SHP77 treated with DMSO at 0.1 percent for 48 hours (cell line): ENCODE measurements around the gene USP10.
A peak's percentile ranks its signal among the peaks of the same experiment; 100 is the strongest.

Source experiments
- DNase-seq: peaks from one replicate; lab custom pipeline; 2025; lab: John Stamatoyannopoulos, UW

The USP10 gene

GRCh38 chr16:84751241-84751640 is 51.4 kb downstream of the USP10 start:
- no peak for DNase-seq

GRCh38 chr16:84751947-84752346 is 52.1 kb downstream of the USP10 start:
- no peak for DNase-seq

GRCh38 chr16:84752600-84752999 is 52.8 kb downstream of the USP10 start:
- no peak for DNase-seq

GRCh38 chr16:84753412-84754326 is 53.9 kb downstream of the USP10 start:
- no peak for DNase-seq

- peak; percentile 50 for DNase-seq
Measured at GRCh38 chr16:84754353-84754856, 54.6 kb downstream of the USP10 start.

- no peak for DNase-seq
Measured at GRCh38 chr16:84754956-84755672, 55.3 kb downstream of the USP10 start.

- DNase-seq: no peak
Measured at GRCh38 chr16:84756830-84757229, 57.0 kb downstream of the USP10 start.

- no peak for DNase-seq
Measured at GRCh38 chr16:84758627-84759026, 58.8 kb downstream of the USP10 start.

- no peak for DNase-seq
Measured at GRCh38 chr16:84759061-84759460, 59.3 kb downstream of the USP10 start.

GRCh38 chr16:84759906-84760305 is 60.1 kb downstream of the USP10 start:
- no peak for DNase-seq

- no peak for DNase-seq
Measured at GRCh38 chr16:84761448-84762368, 61.9 kb downstream of the USP10 start.

GRCh38 chr16:84763164-84763563 is 63.4 kb downstream of the USP10 start:
- no peak for DNase-seq

GRCh38 chr16:84763629-84764028 is 63.8 kb downstream of the USP10 start:
- DNase-seq: no peak

- DNase-seq: no peak
Measured at GRCh38 chr16:84764970-84765369, 65.2 kb downstream of the USP10 start.

- DNase-seq: no peak
Measured at GRCh38 chr16:84765616-84766580, 66.1 kb downstream of the USP10 start.

- no peak for DNase-seq
Measured at GRCh38 chr16:84766978-84767773, 67.4 kb downstream of the USP10 start.

- no peak for DNase-seq
Measured at GRCh38 chr16:84768061-84768807, 68.4 kb downstream of the USP10 start.

GRCh38 chr16:84768808-84769197 is 69.0 kb downstream of the USP10 start:
- no peak for DNase-seq

- no peak for DNase-seq
Measured at GRCh38 chr16:84769416-84769815, 69.6 kb downstream of the USP10 start.
